ENCODE measurements around the gene ZSCAN25.
"Not testable (repeated sequence)": the region's sequence is repeated elsewhere in the genome, so short reads cannot be mapped to it uniquely, and the experiment has no call there.

Gene ZSCAN25

DNA sequence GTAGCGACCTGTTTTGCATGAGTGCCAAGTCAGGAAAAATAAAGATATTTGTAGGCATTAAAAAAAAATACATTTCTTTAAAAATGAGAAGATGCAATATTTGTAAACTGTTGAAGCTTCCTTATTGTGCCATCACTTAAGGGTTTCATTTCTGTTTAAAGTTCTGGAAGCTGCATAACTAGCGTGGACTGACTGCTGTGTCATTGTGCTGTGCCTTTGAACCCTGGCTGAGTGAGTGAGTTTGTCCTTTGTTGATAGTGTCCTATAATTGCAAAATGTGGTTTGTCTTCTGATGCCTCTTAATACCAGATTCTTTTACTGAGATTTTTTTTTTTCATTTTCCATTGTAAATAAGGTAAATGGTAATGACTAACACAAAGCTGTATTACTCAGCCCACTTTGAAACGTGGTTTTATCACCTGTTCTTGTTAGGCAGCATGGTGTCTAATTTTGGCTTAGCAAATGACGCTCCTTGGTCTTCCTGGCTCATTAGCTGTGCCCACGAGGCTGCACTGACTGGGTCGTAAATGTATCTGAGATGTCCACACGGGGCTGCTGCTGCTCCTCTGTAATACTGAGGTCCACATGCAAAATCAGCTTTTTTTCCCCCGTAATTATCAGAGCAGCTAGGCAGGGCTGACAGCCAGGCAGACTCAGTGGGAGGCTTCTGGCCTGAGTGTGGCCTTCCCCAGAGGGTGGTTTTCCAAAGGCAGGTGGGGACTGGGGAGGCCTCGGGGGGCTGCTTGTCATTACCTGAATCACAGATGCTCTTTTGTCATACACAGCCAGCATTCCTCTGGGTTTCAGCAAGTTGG lies 14.8 kb downstream of the ZSCAN25 start:
- H3K36me3 ChIP-seq (ENCODE audit: insufficient read depth, insufficient read length, low read length) = peaks cover 63% of the 10 kb centered on the region
- no peaks in the 10 kb centered on the region for H3K9me3 ChIP-seq (ENCODE audit: insufficient read depth, low read length)
- H3K4me1 ChIP-seq (ENCODE audit: insufficient read depth, insufficient read length) = peaks cover 9% of the 10 kb centered on the region
- no peaks in the 10 kb centered on the region for H3K27me3 ChIP-seq (ENCODE audit: insufficient read depth, insufficient read length)
- TF ChIP-seq ZNF274 (IDR thresholded peaks at IDR 0.05; ENCODE audit: low read depth, low read length) = no peak
- TF ChIP-seq YY1 (IDR thresholded peaks at IDR 0.05; ENCODE audit: insufficient read depth, insufficient read length) = no peak
- no peak for TF ChIP-seq SUZ12 (IDR thresholded peaks at IDR 0.05; ENCODE audit: extremely low read depth, insufficient read depth, insufficient read length)
- H3K4me3 ChIP-seq (ENCODE audit: insufficient read length, low read depth) = no peak overlapping the region
- DNase-seq (ENCODE audit: low read depth, low spot score) = peak; percentile 42
- H3K9ac ChIP-seq (ENCODE audit: insufficient read length, low read depth) = no peak overlapping the region

DNA sequence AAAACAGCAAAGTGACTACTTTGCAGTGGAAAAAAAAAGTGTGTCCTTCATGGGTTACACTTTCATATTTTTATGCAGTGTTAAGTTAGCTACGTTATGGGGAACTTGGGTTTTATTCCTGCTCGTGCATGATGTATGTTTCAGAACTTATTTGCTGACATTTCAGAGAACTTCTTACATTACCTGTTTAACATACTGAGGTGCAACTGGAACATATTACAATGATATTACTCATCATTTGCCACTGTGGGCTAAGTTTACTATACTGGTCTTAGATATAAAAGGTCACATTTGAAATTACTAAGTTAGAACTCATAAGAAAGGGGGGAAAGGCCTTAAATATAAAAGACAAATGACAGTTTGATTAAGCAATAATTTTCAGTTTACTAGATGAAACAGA lies 20.7 kb downstream of the ZSCAN25 start:
- H3K36me3 ChIP-seq (ENCODE audit: insufficient read depth, insufficient read length, low read length) = peaks cover 16% of the 10 kb centered on the region
- H3K9ac ChIP-seq (ENCODE audit: insufficient read length, low read depth); H3K4me1 ChIP-seq (ENCODE audit: insufficient read depth, insufficient read length); H3K9me3 ChIP-seq (ENCODE audit: insufficient read depth, low read length); H3K27me3 ChIP-seq (ENCODE audit: insufficient read depth, insufficient read length); DNase-seq (ENCODE audit: low read depth, low spot score); H3K4me3 ChIP-seq (ENCODE audit: insufficient read length, low read depth): not testable (repeated sequence)

DNA sequence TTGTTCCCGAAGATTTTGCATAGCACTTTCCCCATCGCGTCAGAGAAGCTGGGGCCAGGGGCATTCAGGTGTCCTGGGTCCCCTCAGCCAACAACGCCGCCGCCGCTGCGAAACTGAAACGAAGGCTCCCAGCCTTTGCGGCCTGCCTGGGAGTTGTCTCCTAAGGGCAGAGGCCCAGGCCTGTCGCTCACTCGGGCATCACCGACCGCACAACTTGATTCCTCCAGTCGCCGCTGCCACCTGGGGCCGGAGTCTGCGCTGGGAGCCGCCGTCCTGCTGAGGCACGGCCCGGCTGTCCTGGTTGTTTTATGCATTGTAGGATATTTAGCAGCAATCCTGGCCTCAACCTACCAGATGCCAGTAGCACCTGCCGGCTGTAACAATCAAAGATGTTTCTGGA lies 22.0 kb downstream of the ZSCAN25 start:
- H3K9ac ChIP-seq (ENCODE audit: insufficient read length, low read depth) = no peak overlapping the region
- H3K36me3 ChIP-seq (ENCODE audit: insufficient read depth, insufficient read length, low read length) = peaks cover 7% of the 10 kb centered on the region
- no peaks in the 10 kb centered on the region for H3K27me3 ChIP-seq (ENCODE audit: insufficient read depth, insufficient read length)
- H3K4me3 ChIP-seq (ENCODE audit: insufficient read length, low read depth) = no peak overlapping the region
- no peaks in the 10 kb centered on the region for H3K9me3 ChIP-seq (ENCODE audit: insufficient read depth, low read length)
- DNase-seq (ENCODE audit: low read depth, low spot score) = no peak
- H3K4me1 ChIP-seq (ENCODE audit: insufficient read depth, insufficient read length) = no peaks in the 10 kb centered on the region
- TF ChIP-seq ZNF274 (IDR thresholded peaks at IDR 0.05; ENCODE audit: low read depth, low read length) = no peak
- TF ChIP-seq YY1 (IDR thresholded peaks at IDR 0.05; ENCODE audit: insufficient read depth, insufficient read length) = no peak
- no peak for TF ChIP-seq SUZ12 (IDR thresholded peaks at IDR 0.05; ENCODE audit: extremely low read depth, insufficient read depth, insufficient read length)

DNA sequence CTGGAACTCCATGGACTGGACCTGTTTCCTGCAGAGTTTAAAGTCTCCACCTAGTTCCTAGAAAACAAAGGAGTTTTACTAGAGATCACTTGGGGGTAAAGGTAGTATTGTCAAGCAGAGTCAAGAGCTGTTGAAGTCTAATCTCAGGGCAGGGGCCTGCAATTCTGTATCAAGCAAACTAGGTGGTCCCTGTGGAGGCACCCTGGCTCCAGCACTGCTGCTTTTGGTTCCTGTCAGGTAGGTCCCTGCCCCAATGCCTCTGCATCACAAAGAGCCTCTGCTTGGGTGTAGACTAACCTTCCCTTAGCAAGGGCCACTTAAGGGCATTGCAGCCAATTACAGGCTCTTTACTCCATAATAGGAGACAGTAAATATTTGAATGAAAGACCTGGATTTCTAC lies 22.5 kb downstream of the ZSCAN25 start:
- peak; percentile 50 for DNase-seq (ENCODE audit: low read depth, low spot score)
- H3K9me3 ChIP-seq (ENCODE audit: insufficient read depth, low read length) = no peaks in the 10 kb centered on the region
- peaks cover 3% of the 10 kb centered on the region for H3K36me3 ChIP-seq (ENCODE audit: insufficient read depth, insufficient read length, low read length)
- H3K27me3 ChIP-seq (ENCODE audit: insufficient read depth, insufficient read length) = no peaks in the 10 kb centered on the region
- H3K9ac ChIP-seq (ENCODE audit: insufficient read length, low read depth) = no peak overlapping the region
- TF ChIP-seq ZNF274 (IDR thresholded peaks at IDR 0.05; ENCODE audit: low read depth, low read length) (no peak), SUZ12 (IDR thresholded peaks at IDR 0.05; ENCODE audit: extremely low read depth, insufficient read depth, insufficient read length) (no peak), YY1 (IDR thresholded peaks at IDR 0.05; ENCODE audit: insufficient read depth, insufficient read length) (no peak)
- H3K4me1 ChIP-seq (ENCODE audit: insufficient read depth, insufficient read length) = no peaks in the 10 kb centered on the region
- H3K4me3 ChIP-seq (ENCODE audit: insufficient read length, low read depth) = no peak overlapping the region

DNA sequence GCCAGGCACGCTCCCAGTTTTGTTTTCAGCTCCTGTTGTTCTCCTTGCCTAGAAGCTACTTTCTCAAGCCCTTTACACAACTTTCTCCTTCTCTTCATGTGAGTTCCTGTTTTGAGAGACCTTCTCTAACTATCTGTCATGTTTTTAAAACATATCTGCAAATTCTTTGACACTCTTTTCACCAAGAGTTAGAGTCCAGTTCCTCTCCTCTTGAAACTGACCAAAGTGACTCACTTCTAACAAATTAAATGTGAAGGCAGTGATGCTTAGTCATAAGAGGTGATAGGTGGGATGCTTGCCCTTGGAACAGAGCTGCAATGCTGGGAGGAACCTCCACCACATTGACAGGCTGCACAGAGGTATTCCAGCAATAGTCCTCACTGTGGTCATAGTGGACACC lies 25.3 kb downstream of the ZSCAN25 start:
- no peaks in the 10 kb centered on the region for H3K27me3 ChIP-seq (ENCODE audit: insufficient read depth, insufficient read length)
- no peak overlapping the region for H3K9ac ChIP-seq (ENCODE audit: insufficient read length, low read depth)
- DNase-seq (ENCODE audit: low read depth, low spot score) = no peak
- H3K9me3 ChIP-seq (ENCODE audit: insufficient read depth, low read length) = no peaks in the 10 kb centered on the region
- peaks cover 3% of the 10 kb centered on the region for H3K36me3 ChIP-seq (ENCODE audit: insufficient read depth, insufficient read length, low read length)
- H3K4me1 ChIP-seq (ENCODE audit: insufficient read depth, insufficient read length) = no peaks in the 10 kb centered on the region
- no peak overlapping the region for H3K4me3 ChIP-seq (ENCODE audit: insufficient read length, low read depth)
- TF ChIP-seq YY1 (IDR thresholded peaks at IDR 0.05; ENCODE audit: insufficient read depth, insufficient read length) (no peak), ZNF274 (IDR thresholded peaks at IDR 0.05; ENCODE audit: low read depth, low read length) (no peak), SUZ12 (IDR thresholded peaks at IDR 0.05; ENCODE audit: extremely low read depth, insufficient read depth, insufficient read length) (no peak)

DNA sequence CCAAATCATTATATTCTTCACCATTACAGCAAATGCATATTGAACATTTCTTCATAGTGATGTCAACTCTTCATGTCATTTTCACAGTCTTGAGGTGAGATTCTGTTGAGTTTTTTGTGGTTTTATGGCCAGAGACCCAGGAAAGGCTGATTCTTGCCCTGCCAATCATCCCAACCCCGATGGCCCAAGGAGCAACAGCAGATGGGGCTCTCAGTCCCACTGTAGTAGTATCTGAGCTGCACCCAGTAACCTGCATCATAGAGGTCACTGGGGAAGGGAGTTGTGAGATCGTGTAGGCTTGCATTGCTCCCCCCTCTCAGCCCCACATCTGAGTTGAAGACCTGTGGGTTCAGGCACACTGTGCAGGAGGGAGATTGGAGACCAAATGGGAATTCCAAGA lies 26.7 kb downstream of the ZSCAN25 start:
- H3K36me3 ChIP-seq (ENCODE audit: insufficient read depth, insufficient read length, low read length) = peaks cover 3% of the 10 kb centered on the region
- DNase-seq (ENCODE audit: low read depth, low spot score) = no peak
- H3K27me3 ChIP-seq (ENCODE audit: insufficient read depth, insufficient read length) = no peaks in the 10 kb centered on the region
- TF ChIP-seq YY1 (IDR thresholded peaks at IDR 0.05; ENCODE audit: insufficient read depth, insufficient read length) (no peak), ZNF274 (IDR thresholded peaks at IDR 0.05; ENCODE audit: low read depth, low read length) (no peak), SUZ12 (IDR thresholded peaks at IDR 0.05; ENCODE audit: extremely low read depth, insufficient read depth, insufficient read length) (no peak)
- H3K4me1 ChIP-seq (ENCODE audit: insufficient read depth, insufficient read length) = no peaks in the 10 kb centered on the region
- no peak overlapping the region for H3K4me3 ChIP-seq (ENCODE audit: insufficient read length, low read depth)
- no peaks in the 10 kb centered on the region for H3K9me3 ChIP-seq (ENCODE audit: insufficient read depth, low read length)
- no peak overlapping the region for H3K9ac ChIP-seq (ENCODE audit: insufficient read length, low read depth)

DNA sequence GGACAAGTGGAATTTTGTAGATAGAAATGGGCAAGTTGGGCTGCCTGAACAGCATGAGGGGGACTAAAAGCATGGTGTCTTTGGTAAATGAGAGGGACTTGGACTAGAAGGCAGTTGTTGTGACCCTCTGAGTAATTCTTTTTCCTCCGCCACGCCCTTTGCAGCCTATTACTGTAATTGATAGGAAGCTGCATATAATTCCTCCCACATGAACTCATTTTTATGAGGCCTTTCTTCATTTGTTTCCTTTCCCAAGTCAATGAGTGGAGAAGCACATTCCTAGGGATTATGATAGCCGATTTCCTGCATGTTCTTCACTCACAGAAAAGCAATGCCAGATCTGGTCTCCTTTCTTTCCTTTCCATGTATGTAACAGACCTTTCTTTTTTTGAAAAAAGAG lies 27.7 kb downstream of the ZSCAN25 start:
- Histone ChIP-seq H3K9me3 (ENCODE audit: insufficient read depth, low read length) (no peaks in the 10 kb centered on the region), H3K9ac (ENCODE audit: insufficient read length, low read depth) (no peak overlapping the region), H3K4me3 (ENCODE audit: insufficient read length, low read depth) (no peak overlapping the region), H3K27me3 (ENCODE audit: insufficient read depth, insufficient read length) (no peaks in the 10 kb centered on the region), H3K36me3 (ENCODE audit: insufficient read depth, insufficient read length, low read length) (no peaks in the 10 kb centered on the region), H3K4me1 (ENCODE audit: insufficient read depth, insufficient read length) (no peaks in the 10 kb centered on the region)
- no peak for TF ChIP-seq ZNF274 (IDR thresholded peaks at IDR 0.05; ENCODE audit: low read depth, low read length)
- no peak for TF ChIP-seq YY1 (IDR thresholded peaks at IDR 0.05; ENCODE audit: insufficient read depth, insufficient read length)
- no peak for TF ChIP-seq SUZ12 (IDR thresholded peaks at IDR 0.05; ENCODE audit: extremely low read depth, insufficient read depth, insufficient read length)
- DNase-seq (ENCODE audit: low read depth, low spot score) = no peak
